ENCODE results near the gene EMILIN2.

EMILIN2 gene

GRCh38 chr18:2921778-2922177 is 75.0 kb downstream of the EMILIN2 start:
- in situ Hi-C loops (cut with HindIII; ENCODE audit: low sequenced_read_pairs): no loop called here
- no peak overlapping the region for H3K4me3 ChIP-seq (ENCODE audit: low read depth, low read length)
- TF ChIP-seq, protein P1, sequence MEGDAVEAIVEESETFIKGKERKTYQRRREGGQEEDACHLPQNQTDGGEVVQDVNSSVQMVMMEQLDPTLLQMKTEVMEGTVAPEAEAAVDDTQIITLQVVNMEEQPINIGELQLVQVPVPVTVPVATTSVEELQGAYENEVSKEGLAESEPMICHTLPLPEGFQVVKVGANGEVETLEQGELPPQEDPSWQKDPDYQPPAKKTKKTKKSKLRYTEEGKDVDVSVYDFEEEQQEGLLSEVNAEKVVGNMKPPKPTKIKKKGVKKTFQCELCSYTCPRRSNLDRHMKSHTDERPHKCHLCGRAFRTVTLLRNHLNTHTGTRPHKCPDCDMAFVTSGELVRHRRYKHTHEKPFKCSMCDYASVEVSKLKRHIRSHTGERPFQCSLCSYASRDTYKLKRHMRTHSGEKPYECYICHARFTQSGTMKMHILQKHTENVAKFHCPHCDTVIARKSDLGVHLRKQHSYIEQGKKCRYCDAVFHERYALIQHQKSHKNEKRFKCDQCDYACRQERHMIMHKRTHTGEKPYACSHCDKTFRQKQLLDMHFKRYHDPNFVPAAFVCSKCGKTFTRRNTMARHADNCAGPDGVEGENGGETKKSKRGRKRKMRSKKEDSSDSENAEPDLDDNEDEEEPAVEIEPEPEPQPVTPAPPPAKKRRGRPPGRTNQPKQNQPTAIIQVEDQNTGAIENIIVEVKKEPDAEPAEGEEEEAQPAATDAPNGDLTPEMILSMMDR (IDR thresholded peaks at IDR 0.05; ENCODE audit: low read depth, low read length): no peak
- no peak for DNase-seq (ENCODE audit: low read depth, low spot score)

GRCh38 chr18:2923464-2923863 is 76.7 kb downstream of the EMILIN2 start:
- H3K4me3 ChIP-seq (ENCODE audit: low read depth, low read length): no peak overlapping the region
- TF ChIP-seq, protein P1 (IDR thresholded peaks at IDR 0.05; ENCODE audit: low read depth, low read length): no peak
- DNase-seq (ENCODE audit: low read depth, low spot score): no peak
- in situ Hi-C loops (cut with HindIII; ENCODE audit: low sequenced_read_pairs): no loop called here

DNA sequence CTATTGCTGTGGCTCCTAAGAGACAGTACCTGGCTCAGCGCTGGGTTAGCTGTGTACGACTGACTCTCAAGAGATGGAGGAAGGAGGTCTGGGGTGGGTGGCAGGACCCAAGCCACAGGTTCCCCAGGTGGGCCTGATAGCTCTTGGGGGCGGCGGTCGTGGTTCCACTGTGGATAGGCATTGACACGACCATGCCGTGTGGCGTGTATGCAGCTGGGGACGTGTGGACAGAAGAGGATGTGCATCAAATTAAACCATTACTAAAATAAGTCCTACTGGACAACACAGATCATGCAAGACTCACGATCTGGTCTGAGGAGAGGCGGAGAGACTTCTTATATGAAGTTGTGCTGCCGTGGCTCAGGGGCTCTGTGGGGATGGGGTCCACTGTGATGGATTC is 78.1 kb downstream of the EMILIN2 start:
- in situ Hi-C loops (cut with HindIII; ENCODE audit: low sequenced_read_pairs): no loop called here
- TF ChIP-seq, protein P1 (IDR thresholded peaks at IDR 0.05; ENCODE audit: low read depth, low read length): no peak
- DNase-seq (ENCODE audit: low read depth, low spot score): no peak
- H3K4me3 ChIP-seq (ENCODE audit: low read depth, low read length): no peak overlapping the region

DNA sequence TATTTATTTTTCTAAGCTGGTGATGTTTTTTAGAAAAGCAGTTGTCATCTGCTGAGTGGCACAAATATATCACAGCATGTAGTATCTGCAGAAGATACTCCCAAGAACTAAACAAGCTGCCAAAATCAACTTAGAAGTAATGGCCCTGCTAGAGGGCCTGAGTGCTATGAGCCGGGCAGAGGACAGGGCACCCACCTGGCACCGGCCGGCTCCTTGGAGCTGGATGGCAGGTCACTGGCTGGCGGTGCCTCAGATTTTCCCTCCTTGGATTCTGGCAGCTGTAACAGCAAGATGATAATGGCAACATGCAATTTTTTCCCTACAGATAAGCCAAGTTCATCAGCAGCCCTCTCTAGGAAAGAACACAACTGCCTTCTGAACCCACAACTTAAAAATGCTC is 79.7 kb downstream of the EMILIN2 start:
- H3K4me3 ChIP-seq (ENCODE audit: low read depth, low read length): no peak overlapping the region
- TF ChIP-seq, protein P1 (IDR thresholded peaks at IDR 0.05; ENCODE audit: low read depth, low read length): no peak
- in situ Hi-C loops (cut with HindIII; ENCODE audit: low sequenced_read_pairs): no loop called here
- DNase-seq (ENCODE audit: low read depth, low spot score): no peak

DNA sequence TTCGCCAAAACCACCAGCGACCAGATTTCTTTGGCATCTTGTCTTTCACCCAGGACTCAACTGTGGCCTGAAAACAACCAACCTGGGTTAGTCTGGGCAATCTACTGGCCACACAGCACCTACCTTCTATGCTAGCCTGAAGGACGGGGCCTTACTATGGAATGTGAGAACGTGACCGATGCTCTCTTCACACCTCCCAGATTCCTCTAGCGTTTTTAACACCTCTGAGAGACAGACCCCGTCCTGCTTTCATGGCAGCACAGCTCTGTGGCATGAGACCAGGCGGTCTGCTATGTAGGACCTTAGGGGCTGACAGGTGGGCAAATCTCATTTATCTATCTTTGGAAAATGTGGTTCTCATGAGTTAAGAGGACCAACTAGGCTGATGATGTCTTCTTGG is 80.9 kb downstream of the EMILIN2 start:
- H3K4me3 ChIP-seq (ENCODE audit: low read depth, low read length): no peak overlapping the region
- DNase-seq (ENCODE audit: low read depth, low spot score): no peak
- in situ Hi-C loops (cut with HindIII; ENCODE audit: low sequenced_read_pairs): no loop called here
- TF ChIP-seq, protein P1 (IDR thresholded peaks at IDR 0.05; ENCODE audit: low read depth, low read length): no peak

DNA sequence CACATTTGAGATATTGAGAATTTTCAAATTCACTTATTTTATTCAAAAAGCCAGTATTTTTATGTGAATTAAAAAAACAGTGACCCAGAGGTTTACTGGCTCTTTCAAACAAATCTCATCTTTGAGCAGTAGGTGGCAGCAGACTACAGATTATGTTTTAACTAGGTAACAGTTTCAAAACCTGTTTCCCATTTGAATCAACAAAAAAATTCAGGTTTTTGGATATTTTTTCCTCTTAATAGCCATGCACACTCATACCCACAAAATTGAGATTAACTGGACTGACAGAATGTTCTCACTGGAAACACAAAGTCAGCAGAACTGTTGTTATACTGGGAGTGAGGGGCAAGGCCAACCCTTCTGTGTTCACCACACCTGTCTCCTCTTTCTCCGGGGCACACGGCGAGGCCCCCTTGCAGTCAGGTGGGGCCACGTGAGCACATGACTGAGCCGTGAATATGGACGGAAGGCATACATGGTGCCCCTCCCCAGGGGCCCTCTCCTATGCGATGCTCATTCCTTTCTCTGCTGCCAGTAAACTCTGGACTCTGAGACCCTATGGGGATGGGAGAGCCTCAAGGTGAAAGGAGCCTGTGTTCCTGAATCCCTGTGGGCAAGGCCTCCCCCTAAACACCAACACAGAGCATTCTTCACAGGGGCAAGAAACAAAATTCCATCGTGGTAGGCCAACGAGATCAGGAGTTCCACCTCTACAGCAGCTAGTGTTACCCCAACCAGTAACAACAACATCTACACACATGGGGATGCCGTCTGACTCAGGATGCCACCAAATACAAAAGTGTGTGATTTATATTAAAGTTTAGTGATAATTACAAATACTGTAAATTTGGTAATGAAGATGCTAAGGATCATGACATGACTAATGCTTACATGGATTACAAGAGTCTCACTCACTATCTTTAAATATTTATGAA is 85.7 kb downstream of the EMILIN2 start:
- DNase-seq (ENCODE audit: low read depth, low spot score): peak; percentile 72
- in situ Hi-C loops (cut with HindIII; ENCODE audit: low sequenced_read_pairs): no loop called here
- TF ChIP-seq, protein P1 (IDR thresholded peaks at IDR 0.05; ENCODE audit: low read depth, low read length): peak; percentile 55
- no peak overlapping the region for H3K4me3 ChIP-seq (ENCODE audit: low read depth, low read length)
